ENCODE results near the gene DNAJC5. TPM values are rescaled to one million over a fixed set of nuclear protein-coding genes. Genes with fewer than 3 reads are reported as not detected.
A peak's percentile ranks its signal among the peaks of the same experiment; 100 is the strongest.

Gene DNAJC5
- total and polyA plus RNA-seq, 9 of the 15 experiments (the other 6 are each of a cell fraction or from before 2014, with no cell fraction given): 0.95 to 42.8 (median 23.4) TPM

DNA sequence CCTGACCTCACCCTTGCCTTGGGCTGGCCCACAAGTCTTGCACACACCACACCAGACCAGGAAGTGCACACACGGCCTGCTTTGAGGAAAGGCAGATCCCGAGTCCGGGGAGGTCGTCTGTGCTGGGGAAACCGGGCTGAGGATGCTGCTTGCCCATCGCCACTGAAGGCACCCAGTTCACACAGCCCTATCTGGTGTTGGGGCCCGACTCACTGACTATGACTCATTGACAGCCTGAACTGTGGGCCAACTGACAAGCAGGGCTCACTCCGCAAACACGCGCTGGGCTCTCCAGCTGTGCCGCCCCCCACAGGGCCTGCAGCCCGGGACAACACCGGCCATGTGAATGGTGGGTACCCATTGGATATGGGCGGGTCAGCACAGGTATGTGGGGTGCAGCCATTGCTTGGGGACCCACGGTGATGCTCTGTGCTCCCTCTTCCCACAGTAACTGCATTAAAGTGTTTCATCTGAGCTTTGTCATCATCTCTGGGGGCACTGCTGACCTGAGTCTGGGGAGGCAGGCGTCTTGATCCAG lies 82.9 kb downstream of the DNAJC5 start (continued):
- TF ChIP-seq, protein P1, sequence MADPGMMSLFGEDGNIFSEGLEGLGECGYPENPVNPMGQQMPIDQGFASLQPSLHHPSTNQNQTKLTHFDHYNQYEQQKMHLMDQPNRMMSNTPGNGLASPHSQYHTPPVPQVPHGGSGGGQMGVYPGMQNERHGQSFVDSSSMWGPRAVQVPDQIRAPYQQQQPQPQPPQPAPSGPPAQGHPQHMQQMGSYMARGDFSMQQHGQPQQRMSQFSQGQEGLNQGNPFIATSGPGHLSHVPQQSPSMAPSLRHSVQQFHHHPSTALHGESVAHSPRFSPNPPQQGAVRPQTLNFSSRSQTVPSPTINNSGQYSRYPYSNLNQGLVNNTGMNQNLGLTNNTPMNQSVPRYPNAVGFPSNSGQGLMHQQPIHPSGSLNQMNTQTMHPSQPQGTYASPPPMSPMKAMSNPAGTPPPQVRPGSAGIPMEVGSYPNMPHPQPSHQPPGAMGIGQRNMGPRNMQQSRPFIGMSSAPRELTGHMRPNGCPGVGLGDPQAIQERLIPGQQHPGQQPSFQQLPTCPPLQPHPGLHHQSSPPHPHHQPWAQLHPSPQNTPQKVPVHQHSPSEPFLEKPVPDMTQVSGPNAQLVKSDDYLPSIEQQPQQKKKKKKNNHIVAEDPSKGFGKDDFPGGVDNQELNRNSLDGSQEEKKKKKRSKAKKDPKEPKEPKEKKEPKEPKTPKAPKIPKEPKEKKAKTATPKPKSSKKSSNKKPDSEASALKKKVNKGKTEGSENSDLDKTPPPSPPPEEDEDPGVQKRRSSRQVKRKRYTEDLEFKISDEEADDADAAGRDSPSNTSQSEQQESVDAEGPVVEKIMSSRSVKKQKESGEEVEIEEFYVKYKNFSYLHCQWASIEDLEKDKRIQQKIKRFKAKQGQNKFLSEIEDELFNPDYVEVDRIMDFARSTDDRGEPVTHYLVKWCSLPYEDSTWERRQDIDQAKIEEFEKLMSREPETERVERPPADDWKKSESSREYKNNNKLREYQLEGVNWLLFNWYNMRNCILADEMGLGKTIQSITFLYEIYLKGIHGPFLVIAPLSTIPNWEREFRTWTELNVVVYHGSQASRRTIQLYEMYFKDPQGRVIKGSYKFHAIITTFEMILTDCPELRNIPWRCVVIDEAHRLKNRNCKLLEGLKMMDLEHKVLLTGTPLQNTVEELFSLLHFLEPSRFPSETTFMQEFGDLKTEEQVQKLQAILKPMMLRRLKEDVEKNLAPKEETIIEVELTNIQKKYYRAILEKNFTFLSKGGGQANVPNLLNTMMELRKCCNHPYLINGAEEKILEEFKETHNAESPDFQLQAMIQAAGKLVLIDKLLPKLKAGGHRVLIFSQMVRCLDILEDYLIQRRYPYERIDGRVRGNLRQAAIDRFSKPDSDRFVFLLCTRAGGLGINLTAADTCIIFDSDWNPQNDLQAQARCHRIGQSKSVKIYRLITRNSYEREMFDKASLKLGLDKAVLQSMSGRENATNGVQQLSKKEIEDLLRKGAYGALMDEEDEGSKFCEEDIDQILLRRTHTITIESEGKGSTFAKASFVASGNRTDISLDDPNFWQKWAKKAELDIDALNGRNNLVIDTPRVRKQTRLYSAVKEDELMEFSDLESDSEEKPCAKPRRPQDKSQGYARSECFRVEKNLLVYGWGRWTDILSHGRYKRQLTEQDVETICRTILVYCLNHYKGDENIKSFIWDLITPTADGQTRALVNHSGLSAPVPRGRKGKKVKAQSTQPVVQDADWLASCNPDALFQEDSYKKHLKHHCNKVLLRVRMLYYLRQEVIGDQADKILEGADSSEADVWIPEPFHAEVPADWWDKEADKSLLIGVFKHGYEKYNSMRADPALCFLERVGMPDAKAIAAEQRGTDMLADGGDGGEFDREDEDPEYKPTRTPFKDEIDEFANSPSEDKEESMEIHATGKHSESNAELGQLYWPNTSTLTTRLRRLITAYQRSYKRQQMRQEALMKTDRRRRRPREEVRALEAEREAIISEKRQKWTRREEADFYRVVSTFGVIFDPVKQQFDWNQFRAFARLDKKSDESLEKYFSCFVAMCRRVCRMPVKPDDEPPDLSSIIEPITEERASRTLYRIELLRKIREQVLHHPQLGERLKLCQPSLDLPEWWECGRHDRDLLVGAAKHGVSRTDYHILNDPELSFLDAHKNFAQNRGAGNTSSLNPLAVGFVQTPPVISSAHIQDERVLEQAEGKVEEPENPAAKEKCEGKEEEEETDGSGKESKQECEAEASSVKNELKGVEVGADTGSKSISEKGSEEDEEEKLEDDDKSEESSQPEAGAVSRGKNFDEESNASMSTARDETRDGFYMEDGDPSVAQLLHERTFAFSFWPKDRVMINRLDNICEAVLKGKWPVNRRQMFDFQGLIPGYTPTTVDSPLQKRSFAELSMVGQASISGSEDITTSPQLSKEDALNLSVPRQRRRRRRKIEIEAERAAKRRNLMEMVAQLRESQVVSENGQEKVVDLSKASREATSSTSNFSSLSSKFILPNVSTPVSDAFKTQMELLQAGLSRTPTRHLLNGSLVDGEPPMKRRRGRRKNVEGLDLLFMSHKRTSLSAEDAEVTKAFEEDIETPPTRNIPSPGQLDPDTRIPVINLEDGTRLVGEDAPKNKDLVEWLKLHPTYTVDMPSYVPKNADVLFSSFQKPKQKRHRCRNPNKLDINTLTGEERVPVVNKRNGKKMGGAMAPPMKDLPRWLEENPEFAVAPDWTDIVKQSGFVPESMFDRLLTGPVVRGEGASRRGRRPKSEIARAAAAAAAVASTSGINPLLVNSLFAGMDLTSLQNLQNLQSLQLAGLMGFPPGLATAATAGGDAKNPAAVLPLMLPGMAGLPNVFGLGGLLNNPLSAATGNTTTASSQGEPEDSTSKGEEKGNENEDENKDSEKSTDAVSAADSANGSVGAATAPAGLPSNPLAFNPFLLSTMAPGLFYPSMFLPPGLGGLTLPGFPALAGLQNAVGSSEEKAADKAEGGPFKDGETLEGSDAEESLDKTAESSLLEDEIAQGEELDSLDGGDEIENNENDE (IDR thresholded peaks at IDR 0.05; ENCODE audit: low read depth, low read length): no peak
- peak; percentile 80 for TF ChIP-seq ZKSCAN3 (CRISPR knock-in tag; IDR thresholded peaks at IDR 0.05)
- TF ChIP-seq MEIS2 (IDR thresholded peaks at IDR 0.05; ENCODE audit: partially characterized antibody): peak; percentile 23
- TF ChIP-seq, protein P2, sequence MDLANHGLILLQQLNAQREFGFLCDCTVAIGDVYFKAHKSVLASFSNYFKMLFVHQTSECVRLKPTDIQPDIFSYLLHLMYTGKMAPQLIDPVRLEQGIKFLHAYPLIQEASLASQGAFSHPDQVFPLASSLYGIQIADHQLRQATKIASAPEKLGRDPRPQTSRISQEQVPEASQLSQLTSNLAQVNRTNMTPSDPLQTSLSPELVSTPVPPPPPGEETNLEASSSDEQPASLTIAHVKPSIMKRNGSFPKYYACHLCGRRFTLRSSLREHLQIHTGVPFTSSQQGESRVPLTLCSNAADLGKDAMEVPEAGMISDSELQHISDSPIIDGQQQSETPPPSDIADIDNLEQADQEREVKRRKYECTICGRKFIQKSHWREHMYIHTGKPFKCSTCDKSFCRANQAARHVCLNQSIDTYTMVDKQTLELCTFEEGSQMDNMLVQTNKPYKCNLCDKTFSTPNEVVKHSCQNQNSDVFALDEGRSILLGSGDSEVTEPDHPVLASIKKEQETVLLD (IDR thresholded peaks at IDR 0.05): 0 out of 2 replicates have a peak, but pooled peaks have one; percentile 29
- TF ChIP-seq, protein P3, sequence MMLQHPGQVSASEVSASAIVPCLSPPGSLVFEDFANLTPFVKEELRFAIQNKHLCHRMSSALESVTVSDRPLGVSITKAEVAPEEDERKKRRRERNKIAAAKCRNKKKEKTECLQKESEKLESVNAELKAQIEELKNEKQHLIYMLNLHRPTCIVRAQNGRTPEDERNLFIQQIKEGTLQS (IDR thresholded peaks at IDR 0.05): peak; percentile 86
- TF ChIP-seq, protein P3 (CRISPR knock-in tag; conservative IDR thresholded peaks at IDR 0.05): peak; percentile 47; the same call in 1 of the 2 replicates
- no peak for TF ChIP-seq ZNF124 (CRISPR knock-in tag; IDR thresholded peaks at IDR 0.05)
- TF ChIP-seq CBFB (CRISPR knock-in tag; IDR thresholded peaks at IDR 0.05): 0 out of 2 replicates have a peak, but pooled peaks have one; percentile 34
